Measurements from ENCODE around the gene CFAP73. TPM values are rescaled to one million over a fixed set of nuclear protein-coding genes. Genes with fewer than 3 reads are reported as not detected.

Gene CFAP73
- total RNA-seq, 2 donors from 2014 or later: not detected

- Mint-ChIP-seq H3K27me3 (ENCODE audit: insufficient read depth) (no peaks in the 10 kb centered on the region), H3K4me3 (no peak overlapping the region), H3K27ac (no peak overlapping the region), H3K4me1 (peaks cover 17% of the 10 kb centered on the region), H3K9me3 (no peaks in the 10 kb centered on the region), H3K36me3 (ENCODE audit: low read depth) (peaks cover 43% of the 10 kb centered on the region)
- TF ChIP-seq, protein P1, sequence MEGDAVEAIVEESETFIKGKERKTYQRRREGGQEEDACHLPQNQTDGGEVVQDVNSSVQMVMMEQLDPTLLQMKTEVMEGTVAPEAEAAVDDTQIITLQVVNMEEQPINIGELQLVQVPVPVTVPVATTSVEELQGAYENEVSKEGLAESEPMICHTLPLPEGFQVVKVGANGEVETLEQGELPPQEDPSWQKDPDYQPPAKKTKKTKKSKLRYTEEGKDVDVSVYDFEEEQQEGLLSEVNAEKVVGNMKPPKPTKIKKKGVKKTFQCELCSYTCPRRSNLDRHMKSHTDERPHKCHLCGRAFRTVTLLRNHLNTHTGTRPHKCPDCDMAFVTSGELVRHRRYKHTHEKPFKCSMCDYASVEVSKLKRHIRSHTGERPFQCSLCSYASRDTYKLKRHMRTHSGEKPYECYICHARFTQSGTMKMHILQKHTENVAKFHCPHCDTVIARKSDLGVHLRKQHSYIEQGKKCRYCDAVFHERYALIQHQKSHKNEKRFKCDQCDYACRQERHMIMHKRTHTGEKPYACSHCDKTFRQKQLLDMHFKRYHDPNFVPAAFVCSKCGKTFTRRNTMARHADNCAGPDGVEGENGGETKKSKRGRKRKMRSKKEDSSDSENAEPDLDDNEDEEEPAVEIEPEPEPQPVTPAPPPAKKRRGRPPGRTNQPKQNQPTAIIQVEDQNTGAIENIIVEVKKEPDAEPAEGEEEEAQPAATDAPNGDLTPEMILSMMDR (conservative IDR thresholded peaks at IDR 0.05): no peak
- H3K27ac ChIP-seq (ENCODE audit: low read depth, low read length): no peak overlapping the region
- H3K9ac ChIP-seq (ENCODE audit: extremely low read depth, low read length, poor library complexity, severe bottlenecking): no peak overlapping the region
- no peaks in the 10 kb centered on the region for H3K9me3 ChIP-seq (ENCODE audit: control insufficient read depth, low read length)
- no peak overlapping the region for H3K4me3 ChIP-seq (ENCODE audit: low read length)
- no peak for DNase-seq
- no peaks in the 10 kb centered on the region for H3K27me3 ChIP-seq (ENCODE audit: control insufficient read depth, insufficient read depth, low read length, poor library complexity, severe bottlenecking)
- peaks cover 30% of the 10 kb centered on the region for H3K36me3 ChIP-seq (ENCODE audit: control insufficient read depth, insufficient read depth, low read length)
- peaks cover 4% of the 10 kb centered on the region for H3K4me1 ChIP-seq (ENCODE audit: control insufficient read depth, insufficient read depth, low read length)
- 95 to 98% methylated on average over 17 to 19 of the region's 19 CpGs for WGBS, 2 experiments (ENCODE audit: insufficient coverage in 1 of 2, insufficient read length in 1 of 2)
Measured at GRCh38 chr12:113191227-113191626, 41.7 kb downstream of the CFAP73 start.

DNA sequence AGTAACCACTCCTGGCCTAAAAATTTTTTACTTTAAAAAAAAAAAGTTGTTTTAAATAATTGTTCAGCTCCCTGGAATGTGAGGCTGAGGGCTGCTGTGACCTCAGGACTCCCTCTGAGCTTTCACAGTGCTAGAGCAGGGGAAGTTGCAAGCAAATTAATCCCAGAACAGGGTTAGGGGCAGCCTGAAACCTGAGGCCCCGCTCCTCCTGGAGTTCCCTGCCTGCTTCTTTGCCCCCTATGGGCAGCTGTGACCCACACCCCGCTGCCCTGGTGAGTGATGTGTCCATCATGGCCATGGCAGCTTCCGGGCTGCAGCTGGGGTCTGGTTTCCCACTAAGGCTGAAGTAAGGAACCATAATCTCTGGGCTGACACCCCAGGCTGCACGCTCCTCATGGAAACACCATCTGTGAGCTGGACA is 45.5 kb downstream of the CFAP73 start:
- no peak overlapping the region for H3K4me3 Mint-ChIP-seq
- H3K4me3 ChIP-seq (ENCODE audit: low read length): no peak overlapping the region
- no peak overlapping the region for H3K9ac ChIP-seq (ENCODE audit: extremely low read depth, low read length, poor library complexity, severe bottlenecking)
- no peak overlapping the region for H3K27ac Mint-ChIP-seq
- DNase-seq: no peak
- H3K36me3 ChIP-seq (ENCODE audit: control insufficient read depth, insufficient read depth, low read length): peaks cover 12% of the 10 kb centered on the region
- H3K9me3 ChIP-seq (ENCODE audit: control insufficient read depth, low read length): no peaks in the 10 kb centered on the region
- no peaks in the 10 kb centered on the region for H3K27me3 ChIP-seq (ENCODE audit: control insufficient read depth, insufficient read depth, low read length, poor library complexity, severe bottlenecking)
- peak overlapping the region; percentile 70 for H3K27ac ChIP-seq (ENCODE audit: low read depth, low read length)
- H3K4me1 Mint-ChIP-seq: peaks cover 8% of the 10 kb centered on the region
- no peaks in the 10 kb centered on the region for H3K9me3 Mint-ChIP-seq
- WGBS, 2 experiments (ENCODE audit: insufficient coverage in 1 of 2, insufficient read length in 1 of 2): 85 to 95% methylated on average over 2 to 4 of the region's 4 CpGs
- H3K27me3 Mint-ChIP-seq (ENCODE audit: insufficient read depth): no peaks in the 10 kb centered on the region
- TF ChIP-seq, protein P1 (conservative IDR thresholded peaks at IDR 0.05): no peak
- H3K4me1 ChIP-seq (ENCODE audit: control insufficient read depth, insufficient read depth, low read length): no peaks in the 10 kb centered on the region
- H3K36me3 Mint-ChIP-seq (ENCODE audit: low read depth): peaks cover 22% of the 10 kb centered on the region

- Mint-ChIP-seq H3K27ac (no peak overlapping the region), H3K36me3 (ENCODE audit: low read depth) (peaks cover 17% of the 10 kb centered on the region), H3K9me3 (no peaks in the 10 kb centered on the region), H3K4me1 (peaks cover 8% of the 10 kb centered on the region), H3K4me3 (no peak overlapping the region), H3K27me3 (ENCODE audit: insufficient read depth) (no peaks in the 10 kb centered on the region)
- H3K27ac ChIP-seq (ENCODE audit: low read depth, low read length): peak overlapping the region; percentile 38
- H3K9me3 ChIP-seq (ENCODE audit: control insufficient read depth, low read length): no peaks in the 10 kb centered on the region
- peaks cover 12% of the 10 kb centered on the region for H3K36me3 ChIP-seq (ENCODE audit: control insufficient read depth, insufficient read depth, low read length)
- no peaks in the 10 kb centered on the region for H3K4me1 ChIP-seq (ENCODE audit: control insufficient read depth, insufficient read depth, low read length)
- no peak overlapping the region for H3K9ac ChIP-seq (ENCODE audit: extremely low read depth, low read length, poor library complexity, severe bottlenecking)
- no peak overlapping the region for H3K4me3 ChIP-seq (ENCODE audit: low read length)
- DNase-seq: no peak
- no peaks in the 10 kb centered on the region for H3K27me3 ChIP-seq (ENCODE audit: control insufficient read depth, insufficient read depth, low read length, poor library complexity, severe bottlenecking)
- TF ChIP-seq, protein P1 (conservative IDR thresholded peaks at IDR 0.05): no peak
- 93 to 96% methylated on average over 8 to 13 of the region's 13 CpGs for WGBS, 2 experiments (ENCODE audit: insufficient coverage in 1 of 2, insufficient read length in 1 of 2)
Measured at GRCh38 chr12:113195598-113195997, 46.1 kb downstream of the CFAP73 start.

Measured in endodermal cell (in vitro differentiated cells).